Measurements from ENCODE around the gene TSPO2. TPM values are rescaled to one million over a fixed set of nuclear protein-coding genes. Genes with fewer than 3 reads are reported as not detected.
"Not testable (repeated sequence)": the region's sequence is repeated elsewhere in the genome, so short reads cannot be mapped to it uniquely, and the experiment has no call there.

The TSPO2 gene
- total RNA-seq, 2 donors from 2014 or later, result not detected

- no peak for TF ChIP-seq CTCF (IDR thresholded peaks at IDR 0.05)
- intact Hi-C loops (cut with DNase I), result loop anchor here (5.0 kb wide), 1 partner anchor 58 kb away; no protein-coding TSS in a partner anchor
These were observed 32.6 kb upstream of the TSPO2 start for GRCh38 chr6:41009669-41010068.

GRCh38 chr6:41011673-41012072 lies 30.6 kb upstream of the TSPO2 start:
- Histone ChIP-seq H3K4me1 (no peaks in the 10 kb centered on the region), H3K27me3 (no peaks in the 10 kb centered on the region), H3K36me3 (no peaks in the 10 kb centered on the region), H3K9ac (ENCODE audit: low read depth in 2 of 2, low read length in 2 of 2) (no peak overlapping the region), H3K4me3 (no peak overlapping the region), H3K9me3 (no peaks in the 10 kb centered on the region), H3K27ac (no peak overlapping the region)
- intact Hi-C loops (cut with DNase I), result no loop called here
- TF ChIP-seq CTCF (IDR thresholded peaks at IDR 0.05), result no peak
- no peak for DNase-seq

More at GRCh38 chr6:41009669-41010068, 32.6 kb upstream of the TSPO2 start:
- Histone ChIP-seq H3K27me3 (no peaks in the 10 kb centered on the region), H3K9me3 (no peaks in the 10 kb centered on the region), H3K4me1 (no peaks in the 10 kb centered on the region), H3K9ac (ENCODE audit: low read depth in 2 of 2, low read length in 2 of 2) (no peak overlapping the region), H3K36me3 (no peaks in the 10 kb centered on the region), H3K4me3 (no peak overlapping the region), H3K27ac (no peak overlapping the region)
- DNase-seq, result no peak

DNA sequence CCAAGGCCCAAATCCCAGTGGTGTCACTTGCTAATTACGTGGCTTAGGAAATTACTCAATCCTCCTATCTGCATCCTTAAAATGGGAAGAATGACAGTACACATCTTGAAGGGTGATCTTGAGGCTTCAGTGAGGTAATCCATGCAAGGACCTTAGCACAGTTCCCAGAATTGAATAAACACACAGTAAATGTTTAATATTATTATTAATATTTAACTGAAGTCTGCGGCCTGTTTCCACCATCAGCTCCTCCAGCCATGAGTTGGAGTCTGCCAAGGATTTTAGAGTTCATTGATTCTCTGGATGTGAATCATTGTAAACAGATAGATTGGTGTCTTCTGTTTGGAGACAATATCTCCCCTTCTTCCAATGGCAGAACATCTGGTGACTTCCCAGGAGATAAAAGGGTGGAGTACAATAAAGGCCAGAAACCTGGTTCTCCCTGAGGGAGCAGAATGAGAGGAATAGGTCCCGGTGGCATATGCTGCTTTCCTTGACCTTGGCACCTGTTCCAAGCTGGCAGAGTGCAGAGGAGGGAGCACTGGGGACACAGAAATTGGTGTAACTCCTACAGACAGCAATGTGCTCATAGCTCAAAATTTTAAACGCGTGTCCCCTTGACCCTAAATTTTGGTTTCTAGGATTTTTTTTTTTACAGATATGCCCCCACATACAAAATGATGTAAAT lies 28.7 kb upstream of the TSPO2 start:
- H3K9ac ChIP-seq (ENCODE audit: low read depth in 2 of 2, low read length in 2 of 2), result no peak overlapping the region
- no peaks in the 10 kb centered on the region for H3K9me3 ChIP-seq
- H3K27ac ChIP-seq, result no peak overlapping the region
- DNase-seq, result no peak
- TF ChIP-seq CTCF (IDR thresholded peaks at IDR 0.05), result no peak
- intact Hi-C loops (cut with DNase I), result no loop called here
- no peaks in the 10 kb centered on the region for H3K27me3 ChIP-seq
- H3K4me1 ChIP-seq, result no peaks in the 10 kb centered on the region
- no peak overlapping the region for H3K4me3 ChIP-seq
- H3K36me3 ChIP-seq, result no peaks in the 10 kb centered on the region

DNA sequence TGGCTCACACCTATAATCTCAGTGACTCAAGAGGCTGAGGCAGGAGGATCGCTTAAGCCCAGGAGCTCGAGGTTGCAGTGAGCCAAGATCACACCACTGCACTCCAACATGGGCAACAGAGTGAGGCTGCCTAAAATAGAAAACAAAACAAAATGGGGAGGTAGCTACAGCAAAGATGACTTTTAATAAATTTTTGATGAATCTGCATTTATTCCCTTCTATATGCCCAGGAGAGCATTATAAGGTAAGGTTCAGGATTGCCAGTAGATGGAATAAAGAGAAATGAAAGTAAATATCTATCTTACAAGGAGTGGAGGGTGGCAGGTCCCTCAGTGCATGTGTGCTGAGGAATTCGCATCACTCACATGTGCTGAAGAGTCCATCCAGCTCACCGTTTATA lies 27.5 kb upstream of the TSPO2 start:
- no peak for TF ChIP-seq CTCF (IDR thresholded peaks at IDR 0.05)
- H3K4me1 ChIP-seq, result no peaks in the 10 kb centered on the region
- DNase-seq, result no peak
- H3K9me3 ChIP-seq, result no peaks in the 10 kb centered on the region
- no peaks in the 10 kb centered on the region for H3K36me3 ChIP-seq
- H3K27ac ChIP-seq, result no peak overlapping the region
- intact Hi-C loops (cut with DNase I), result no loop called here
- no peak overlapping the region for H3K9ac ChIP-seq (ENCODE audit: low read depth in 2 of 2, low read length in 2 of 2)
- no peaks in the 10 kb centered on the region for H3K27me3 ChIP-seq
- no peak overlapping the region for H3K4me3 ChIP-seq

DNA sequence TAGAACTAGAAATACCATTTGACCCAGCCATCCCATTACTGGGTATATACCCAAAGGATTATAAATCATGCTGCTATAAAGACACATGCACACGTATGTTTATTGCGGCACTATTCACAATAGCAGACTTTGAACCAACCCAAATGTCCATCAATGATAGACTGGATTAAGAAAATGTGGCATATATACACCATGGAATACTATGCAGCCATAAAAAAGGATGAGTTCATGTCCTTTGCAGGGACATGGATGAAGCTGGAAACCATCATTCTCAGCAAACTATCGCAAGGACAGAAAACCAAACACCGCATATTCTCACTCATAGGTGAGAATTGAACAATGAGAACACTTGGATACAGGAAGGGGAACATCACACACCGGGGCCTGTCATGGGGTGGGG lies 26.4 kb upstream of the TSPO2 start:
- H3K36me3 ChIP-seq; H3K9me3 ChIP-seq; DNase-seq; intact Hi-C loops (cut with DNase I); H3K27ac ChIP-seq; H3K4me3 ChIP-seq; H3K27me3 ChIP-seq; H3K4me1 ChIP-seq; H3K9ac ChIP-seq (ENCODE audit: low read depth in 2 of 2, low read length in 2 of 2): not testable (repeated sequence)

- no peak for TF ChIP-seq CTCF (IDR thresholded peaks at IDR 0.05)
- no peaks in the 10 kb centered on the region for H3K27me3 ChIP-seq
- H3K27ac ChIP-seq, result no peak overlapping the region
- no peaks in the 10 kb centered on the region for H3K36me3 ChIP-seq
- DNase-seq, result no peak
- no peak overlapping the region for H3K9ac ChIP-seq (ENCODE audit: low read depth in 2 of 2, low read length in 2 of 2)
- no peaks in the 10 kb centered on the region for H3K4me1 ChIP-seq
- H3K9me3 ChIP-seq, result no peaks in the 10 kb centered on the region
- intact Hi-C loops (cut with DNase I), result no loop called here
- no peak overlapping the region for H3K4me3 ChIP-seq
These were observed 24.6 kb upstream of the TSPO2 start for GRCh38 chr6:41017663-41018062.

Measured in colonic mucosa (tissue), 4 donors.